B cell (primary cell): ENCODE results near the gene MSX1. TPM values are rescaled to one million over a fixed set of nuclear protein-coding genes. Genes with fewer than 3 reads are reported as not detected.

Experiments used
- ATAC-seq: fragments of 200-7000 bp; cut with Tn5 transposase; one replicate; pipeline ENCODE4 v1.10.0; 2021; ENCODE audit warnings: low read depth, mild to moderate bottlenecking, moderate number of reproducible peaks, moderate library complexity
- CTCF ChIA-PET: fragments of 350-600 bp; sonication (Branson Sonifier 250); formaldehyde crosslinking; loops from one replicate; lab custom pipeline; 2021; ENCODE audit warnings: antibody characterized with exemption, inconsistent platforms; lab: Charles Lee
- POLR2A ChIA-PET: fragments of 350-600 bp; sonication (Branson Sonifier 250); formaldehyde crosslinking; loops from one replicate; lab custom pipeline; 2021; ENCODE audit warnings: antibody characterized with exemption; lab: Charles Lee
- DNase-seq: peaks from one replicate; pipeline ENCODE4 v3.0.0; 2013
- H2AFZ ChIP-seq: 2 replicates; pipeline ENCODE4 v1.6.1; 2012; ENCODE audit warnings: mild to moderate bottlenecking, low read depth, low read length; ENCODE audit not compliant: insufficient read depth, poor library complexity, severe bottlenecking
- H3K27ac ChIP-seq, 2 donors: 1 replicate in 1 of 2; 2 replicates in 1 of 2; pipeline ENCODE4 v1.5.1; 2012 to 2013; ENCODE audit warnings: low read length in 2 of 2, mild to moderate bottlenecking in 2 of 2, moderate library complexity in 1 of 2
- H3K27me3 ChIP-seq, 4 experiments: fragments of 200-600 bp in 1 of 4; sonication (generic) in 1 of 4; replicated peaks in 1 of 4; 1 replicate in 2 of 4; 2 replicates in 2 of 4; pipeline versions ENCODE4 v1.6.1 to v1.7.0; 2013 to 2016; ENCODE audit warnings: low read length in 3 of 4, mild to moderate bottlenecking in 2 of 4, mixed read lengths in 1 of 4, moderate library complexity in 1 of 4; ENCODE audit not compliant: insufficient read depth in 4 of 4, control insufficient read depth in 3 of 4; ENCODE audit errors: control extremely low read depth in 1 of 4
- H3K36me3 ChIP-seq, 2 experiments: replicated peaks in 1 of 2; 1 replicate in 1 of 2; 2 replicates in 1 of 2; pipeline versions ENCODE4 v1.6.1 to v1.7.1; 2013; ENCODE audit warnings: low read length in 1 of 2; ENCODE audit not compliant: insufficient read depth in 2 of 2, control insufficient read depth in 1 of 2; ENCODE audit errors: control extremely low read depth in 1 of 2, extremely low read depth in 1 of 2
- H3K4me1 ChIP-seq, 2 donors: fragments of 200-600 bp in 1 of 2; sonication (generic) in 1 of 2; 1 replicate in 1 of 2; 2 replicates in 1 of 2; pipeline versions ENCODE4 v1.5.1 to v1.6.1; 2013 to 2017; ENCODE audit warnings: low read length in 2 of 2; ENCODE audit not compliant: control insufficient read depth in 2 of 2, insufficient read depth in 2 of 2
- H3K4me2 ChIP-seq: replicated peaks from 2 replicates; pipeline ENCODE3; 2012; ENCODE audit warnings: mild to moderate bottlenecking, low read depth, low read length; ENCODE audit not compliant: poor library complexity, severe bottlenecking
- H3K4me3 ChIP-seq, 5 experiments: fragments of 200-600 bp in 1 of 5; sonication (generic) in 1 of 5; 1 replicate in 3 of 5; 2 replicates in 2 of 5; pipeline versions ENCODE4 v1.5.1 to v1.7.0; 2011 to 2016; ENCODE audit warnings: low read length in 4 of 5, mild to moderate bottlenecking in 4 of 5, low read depth in 2 of 5, control low read depth in 1 of 5, moderate library complexity in 1 of 5; ENCODE audit not compliant: insufficient read depth in 1 of 5; ENCODE audit errors: control extremely low read depth in 1 of 5, extremely low read depth in 1 of 5
- H3K79me2 ChIP-seq: fragments of 200-600 bp; sonication (generic); one replicate; pipeline ENCODE4 v1.6.0; 2016; ENCODE audit warnings: low read length; ENCODE audit not compliant: control insufficient read depth, insufficient read depth
- H3K9ac ChIP-seq: fragments of 200-600 bp; sonication (generic); 2 replicates; pipeline ENCODE4 v1.6.1; 2017; ENCODE audit warnings: mild to moderate bottlenecking, low read length, moderate library complexity
- H3K9me3 ChIP-seq, 3 donors: one replicate each; pipeline versions ENCODE4 v1.6.1 to v1.7.1; 2013; ENCODE audit warnings: low read length in 2 of 3; ENCODE audit not compliant: control insufficient read depth in 2 of 3, insufficient read depth in 1 of 3; ENCODE audit errors: control extremely low read depth in 1 of 3
- H4K20me1 ChIP-seq: 2 replicates; pipeline ENCODE4 v1.6.0; 2012; ENCODE audit warnings: mild to moderate bottlenecking, low read length; ENCODE audit not compliant: insufficient read depth, control insufficient read depth, poor library complexity, severe bottlenecking
- H3K27ac Mint-ChIP-seq: one replicate; pipeline ENCODE4 v1.8.0; 2021; ENCODE audit warnings: mixed read lengths
- H3K27me3 Mint-ChIP-seq: one replicate; pipeline ENCODE4 v1.8.0; 2021; ENCODE audit warnings: mixed read lengths
- H3K4me1 Mint-ChIP-seq: one replicate; pipeline ENCODE4 v1.8.0; 2021; ENCODE audit warnings: mixed read lengths
- H3K4me3 Mint-ChIP-seq: one replicate; pipeline ENCODE4 v1.8.0; 2021; ENCODE audit warnings: mixed read lengths
- H3K9me3 Mint-ChIP-seq: one replicate; pipeline ENCODE4 v1.8.0; 2022; ENCODE audit warnings: mixed read lengths; ENCODE audit not compliant: insufficient read depth
- EZH2 ChIP-seq: IDR thresholded peaks from 2 replicates; pipeline ENCODE4 v1.6.1; 2012; ENCODE audit warnings: borderline replicate concordance, low read depth, mild to moderate bottlenecking, moderate library complexity, low read length; ENCODE audit not compliant: insufficient read depth, poor library complexity, severe bottlenecking
- WGBS: methylation state at CpG from one replicate; pipeline ENCODE4 v1.1.5; 2013; ENCODE audit warnings: missing lambda C conversion rate; ENCODE audit not compliant: insufficient coverage; 5-methylcytosine and 5-hydroxymethylcytosine counted together
- intact Hi-C: fragments of 100-400 bp; cut with micrococcal nuclease; formaldehyde crosslinking; loops from one replicate; pipeline ENCODE4 v1.10.0; 2022
- polyA plus RNA-seq: library from polyadenylated mRNA; depleted of rRNA; stranded (reverse); fragments of >200 nt; gene quantifications from 2 replicates; pipeline ENCODE4 v1.2.3, GENCODE V29; 2012
- total RNA-seq, 2 donors: library from RNA; stranded (reverse); fragments of 120-200 nt in 1 of 2; gene quantifications; 1 replicate in 1 of 2; 2 replicates in 1 of 2; pipeline versions ENCODE4 v1.2.3 to v1.2.4, GENCODE V29; 2013 to 2022
- TF ChIP-seq, protein P1 (sequence below): fragments of 200-600 bp; IDR thresholded peaks from one replicate; pipeline ENCODE4 v1.8.0; 2022; ENCODE audit warnings: antibody characterized with exemption, mild to moderate bottlenecking

The MSX1 gene
- total and polyA plus RNA-seq, 2 donors (not counting 1 experiment from before 2014, with no cell fraction given): 0.09 TPM; not detected in 1

DNA sequence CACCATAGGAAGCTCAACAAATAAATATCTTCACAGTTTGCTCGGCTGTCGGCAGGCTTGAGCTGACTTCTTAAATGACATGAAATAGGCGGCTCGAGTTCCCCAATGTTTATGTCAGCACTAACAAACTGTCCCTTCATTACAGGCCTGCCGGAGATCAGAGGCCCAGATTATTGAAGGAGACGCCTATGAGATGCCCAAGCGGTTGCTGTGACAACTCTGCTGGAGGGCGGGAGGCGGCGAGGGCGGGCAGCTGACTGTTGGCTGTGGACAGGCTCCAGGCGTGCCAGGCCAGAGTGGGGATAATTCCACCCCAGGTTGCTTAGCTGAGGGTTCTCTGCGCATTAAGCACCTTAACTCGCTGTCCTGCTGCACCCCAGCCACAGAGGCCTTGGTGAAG is 39.2 kb upstream of the MSX1 start:
- Histone ChIP-seq H3K9ac (no peak overlapping the region), H3K9me3 (peaks cover 0 to 22% (median 3%) of the 10 kb centered on the region in 3 donors), H3K36me3 (no peaks in the 10 kb centered on the region), H3K27ac (no peak overlapping the region), H3K27me3 (no peaks in the 10 kb centered on the region), H4K20me1 (no peaks in the 10 kb centered on the region), H3K4me1 (no peaks in the 10 kb centered on the region), H3K4me3 (no peak overlapping the region), H2AFZ (no peak overlapping the region), H3K79me2 (no peaks in the 10 kb centered on the region), H3K4me2 (no peak overlapping the region)
- DNase-seq: no peak
- ATAC-seq: no peak
- no peak overlapping the region for H3K27ac Mint-ChIP-seq
- intact Hi-C loops: no loop called here
- ChIA-PET POLR2A (interaction anchor here (0.5 kb wide), 1 partner anchor 343 kb away, joined by 4 read pairs; no protein-coding TSS in a partner anchor), CTCF (no interaction called here)
- WGBS: 90% methylated on average over 14 of the region's 14 CpGs
- no peak for TF ChIP-seq EZH2
- TF ChIP-seq, protein P1, sequence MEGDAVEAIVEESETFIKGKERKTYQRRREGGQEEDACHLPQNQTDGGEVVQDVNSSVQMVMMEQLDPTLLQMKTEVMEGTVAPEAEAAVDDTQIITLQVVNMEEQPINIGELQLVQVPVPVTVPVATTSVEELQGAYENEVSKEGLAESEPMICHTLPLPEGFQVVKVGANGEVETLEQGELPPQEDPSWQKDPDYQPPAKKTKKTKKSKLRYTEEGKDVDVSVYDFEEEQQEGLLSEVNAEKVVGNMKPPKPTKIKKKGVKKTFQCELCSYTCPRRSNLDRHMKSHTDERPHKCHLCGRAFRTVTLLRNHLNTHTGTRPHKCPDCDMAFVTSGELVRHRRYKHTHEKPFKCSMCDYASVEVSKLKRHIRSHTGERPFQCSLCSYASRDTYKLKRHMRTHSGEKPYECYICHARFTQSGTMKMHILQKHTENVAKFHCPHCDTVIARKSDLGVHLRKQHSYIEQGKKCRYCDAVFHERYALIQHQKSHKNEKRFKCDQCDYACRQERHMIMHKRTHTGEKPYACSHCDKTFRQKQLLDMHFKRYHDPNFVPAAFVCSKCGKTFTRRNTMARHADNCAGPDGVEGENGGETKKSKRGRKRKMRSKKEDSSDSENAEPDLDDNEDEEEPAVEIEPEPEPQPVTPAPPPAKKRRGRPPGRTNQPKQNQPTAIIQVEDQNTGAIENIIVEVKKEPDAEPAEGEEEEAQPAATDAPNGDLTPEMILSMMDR: no peak
- no peaks in the 10 kb centered on the region for H3K4me1 Mint-ChIP-seq
- H3K9me3 Mint-ChIP-seq: peaks cover 15% of the 10 kb centered on the region
- H3K4me3 Mint-ChIP-seq: no peak overlapping the region
- H3K27me3 Mint-ChIP-seq: peaks cover 11% of the 10 kb centered on the region

DNA sequence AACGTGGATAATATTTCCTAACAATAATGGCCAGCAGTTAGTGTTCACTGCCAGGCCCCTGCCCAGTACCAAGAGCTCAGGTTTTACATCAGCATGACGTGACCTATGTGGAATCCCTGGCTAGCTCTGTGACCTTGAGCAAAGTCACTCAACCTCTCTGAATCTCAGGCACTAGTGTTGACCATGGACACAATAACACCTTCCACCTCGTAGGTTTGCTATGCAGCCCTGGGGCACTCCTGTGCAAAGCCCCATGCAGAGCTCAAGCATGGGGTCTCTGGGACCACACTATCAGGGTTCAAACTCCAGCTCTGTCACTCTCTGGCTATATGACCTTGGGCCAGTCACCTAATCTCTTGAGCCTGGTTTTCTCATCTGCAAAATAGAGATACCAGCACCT is 38.7 kb upstream of the MSX1 start:
- peaks cover 17% of the 10 kb centered on the region for H3K9me3 Mint-ChIP-seq
- intact Hi-C loops: no loop called here
- Histone ChIP-seq H4K20me1 (no peaks in the 10 kb centered on the region), H3K27me3 (no peaks in the 10 kb centered on the region), H3K27ac (no peak overlapping the region), H3K36me3 (no peaks in the 10 kb centered on the region), H2AFZ (no peak overlapping the region), H3K4me3 (no peak overlapping the region), H3K4me2 (no peak overlapping the region), H3K4me1 (no peaks in the 10 kb centered on the region), H3K79me2 (no peaks in the 10 kb centered on the region), H3K9me3 (peaks cover 0 to 27% (median 3%) of the 10 kb centered on the region in 3 donors), H3K9ac (no peak overlapping the region)
- WGBS: 77% methylated on average over 3 of the region's 3 CpGs
- DNase-seq (no peak), ATAC-seq (no peak)
- ChIA-PET POLR2A (no interaction called here), CTCF (no interaction called here)
- peaks cover 12% of the 10 kb centered on the region for H3K27me3 Mint-ChIP-seq
- H3K27ac Mint-ChIP-seq: no peak overlapping the region
- TF ChIP-seq, protein P1: no peak
- TF ChIP-seq EZH2: no peak
- no peaks in the 10 kb centered on the region for H3K4me1 Mint-ChIP-seq
- no peak overlapping the region for H3K4me3 Mint-ChIP-seq
